T-helper 2 cell treated with Interferon-gamma antibody and Interleukin-4, amounts not matched to agents 5 μg/mL and 100 μg/mL, for 36 hours (primary cell): ENCODE measurements around the gene MYO3A.

Experiments
- DNase-seq: peaks from one replicate; pipeline ENCODE4 v3.0.0; 2021; ENCODE audit warnings: low spot score
- H3K27ac Mint-ChIP-seq: one replicate; pipeline ENCODE4 v1.8.0; 2021; ENCODE audit warnings: mild to moderate bottlenecking, mixed read lengths
- H3K27me3 Mint-ChIP-seq: one replicate; pipeline ENCODE4 v1.8.0; 2021; ENCODE audit warnings: low read depth, mixed read lengths
- H3K36me3 Mint-ChIP-seq: one replicate; pipeline ENCODE4 v1.8.0; 2021; ENCODE audit warnings: low read depth, mixed read lengths
- H3K4me1 Mint-ChIP-seq: one replicate; pipeline ENCODE4 v1.8.0; 2021; ENCODE audit warnings: low read depth, mixed read lengths
- H3K4me3 Mint-ChIP-seq: one replicate; pipeline ENCODE4 v1.8.0; 2022; ENCODE audit warnings: mild to moderate bottlenecking, moderate library complexity, mixed read lengths
- H3K9me3 Mint-ChIP-seq: one replicate; pipeline ENCODE4 v1.8.0; 2021; ENCODE audit warnings: mixed read lengths

MYO3A gene

GRCh38 chr10:25933653-25934608 is at the start of gene MYO3A:
Gene MYO3A (plus strand): TSS chr10:25934229. CDS start chr10:25952111, 17,882 bp downstream.
- no peak for DNase-seq
- peaks cover 3% of the 10 kb centered on the region for H3K4me1 Mint-ChIP-seq
- no peak within 1 kb of the TSS for H3K27ac Mint-ChIP-seq
- H3K4me3 Mint-ChIP-seq, result peak within 1 kb of the TSS; percentile 35
- H3K36me3 Mint-ChIP-seq, result no peaks in the 10 kb centered on the region
- no peaks in the 10 kb centered on the region for H3K9me3 Mint-ChIP-seq
- H3K27me3 Mint-ChIP-seq, result peaks cover 34% of the 10 kb centered on the region

- no peaks in the 10 kb centered on the region for H3K36me3 Mint-ChIP-seq
- no peak overlapping the region for H3K4me3 Mint-ChIP-seq
- DNase-seq, result no peak
- no peaks in the 10 kb centered on the region for H3K4me1 Mint-ChIP-seq
- H3K9me3 Mint-ChIP-seq, result no peaks in the 10 kb centered on the region
- no peaks in the 10 kb centered on the region for H3K27me3 Mint-ChIP-seq
- H3K27ac Mint-ChIP-seq, result no peak overlapping the region
Measured at GRCh38 chr10:25888627-25889026, 45.4 kb upstream of the MYO3A start.

- Mint-ChIP-seq H3K36me3 (no peaks in the 10 kb centered on the region), H3K27me3 (no peaks in the 10 kb centered on the region), H3K4me1 (no peaks in the 10 kb centered on the region), H3K9me3 (no peaks in the 10 kb centered on the region), H3K4me3 (no peak overlapping the region), H3K27ac (no peak overlapping the region)
- DNase-seq, result no peak
Measured at GRCh38 chr10:25890995-25891394, 43.0 kb upstream of the MYO3A start.

GRCh38 chr10:25895856-25896255 is 38.2 kb upstream of the MYO3A start:
- Mint-ChIP-seq H3K9me3 (no peaks in the 10 kb centered on the region), H3K4me3 (no peak overlapping the region), H3K4me1 (no peaks in the 10 kb centered on the region), H3K27ac (no peak overlapping the region), H3K36me3 (no peaks in the 10 kb centered on the region), H3K27me3 (peaks cover 2% of the 10 kb centered on the region)
- DNase-seq, result no peak

- Mint-ChIP-seq H3K27me3 (peaks cover 2% of the 10 kb centered on the region), H3K27ac (no peak overlapping the region), H3K36me3 (no peaks in the 10 kb centered on the region), H3K4me3 (no peak overlapping the region), H3K9me3 (no peaks in the 10 kb centered on the region), H3K4me1 (no peaks in the 10 kb centered on the region)
- no peak for DNase-seq
Measured at GRCh38 chr10:25896421-25896820, 37.6 kb upstream of the MYO3A start.

GRCh38 chr10:25899304-25899703 is 34.7 kb upstream of the MYO3A start:
- no peaks in the 10 kb centered on the region for H3K36me3 Mint-ChIP-seq
- H3K4me3 Mint-ChIP-seq, result no peak overlapping the region
- no peak overlapping the region for H3K27ac Mint-ChIP-seq
- DNase-seq, result no peak
- no peaks in the 10 kb centered on the region for H3K9me3 Mint-ChIP-seq
- no peaks in the 10 kb centered on the region for H3K4me1 Mint-ChIP-seq
- peaks cover 2% of the 10 kb centered on the region for H3K27me3 Mint-ChIP-seq

GRCh38 chr10:25901199-25901598 is 32.8 kb upstream of the MYO3A start:
- no peak for DNase-seq
- no peak overlapping the region for H3K4me3 Mint-ChIP-seq
- no peaks in the 10 kb centered on the region for H3K36me3 Mint-ChIP-seq
- H3K27me3 Mint-ChIP-seq, result peaks cover 2% of the 10 kb centered on the region
- no peak overlapping the region for H3K27ac Mint-ChIP-seq
- H3K9me3 Mint-ChIP-seq, result no peaks in the 10 kb centered on the region
- no peaks in the 10 kb centered on the region for H3K4me1 Mint-ChIP-seq

- H3K4me3 Mint-ChIP-seq, result no peak overlapping the region
- H3K27me3 Mint-ChIP-seq, result peaks cover 2% of the 10 kb centered on the region
- no peak for DNase-seq
- no peak overlapping the region for H3K27ac Mint-ChIP-seq
- no peaks in the 10 kb centered on the region for H3K36me3 Mint-ChIP-seq
- no peaks in the 10 kb centered on the region for H3K9me3 Mint-ChIP-seq
- H3K4me1 Mint-ChIP-seq, result no peaks in the 10 kb centered on the region
Measured at GRCh38 chr10:25902002-25902401, 32.0 kb upstream of the MYO3A start.

GRCh38 chr10:25907261-25907660 is 26.8 kb upstream of the MYO3A start:
- no peak for DNase-seq
- Mint-ChIP-seq H3K27me3 (no peaks in the 10 kb centered on the region), H3K4me3 (no peak overlapping the region), H3K9me3 (no peaks in the 10 kb centered on the region), H3K27ac (no peak overlapping the region), H3K4me1 (no peaks in the 10 kb centered on the region), H3K36me3 (no peaks in the 10 kb centered on the region)

GRCh38 chr10:25912866-25913265 is 21.2 kb upstream of the MYO3A start:
- no peaks in the 10 kb centered on the region for H3K4me1 Mint-ChIP-seq
- no peak overlapping the region for H3K27ac Mint-ChIP-seq
- no peaks in the 10 kb centered on the region for H3K36me3 Mint-ChIP-seq
- no peaks in the 10 kb centered on the region for H3K27me3 Mint-ChIP-seq
- no peak overlapping the region for H3K4me3 Mint-ChIP-seq
- DNase-seq, result no peak
- no peaks in the 10 kb centered on the region for H3K9me3 Mint-ChIP-seq

GRCh38 chr10:25914776-25915175 is 19.3 kb upstream of the MYO3A start:
- H3K27ac Mint-ChIP-seq, result no peak overlapping the region
- no peaks in the 10 kb centered on the region for H3K4me1 Mint-ChIP-seq
- DNase-seq, result no peak
- H3K27me3 Mint-ChIP-seq, result no peaks in the 10 kb centered on the region
- no peak overlapping the region for H3K4me3 Mint-ChIP-seq
- H3K36me3 Mint-ChIP-seq, result no peaks in the 10 kb centered on the region
- no peaks in the 10 kb centered on the region for H3K9me3 Mint-ChIP-seq

GRCh38 chr10:25934621-25935139 is 651 bp downstream of the MYO3A start:
- Mint-ChIP-seq H3K4me1 (peaks cover 3% of the 10 kb centered on the region), H3K4me3 (peak overlapping the region; percentile 35), H3K36me3 (no peaks in the 10 kb centered on the region), H3K27me3 (peaks cover 34% of the 10 kb centered on the region), H3K9me3 (no peaks in the 10 kb centered on the region), H3K27ac (no peak overlapping the region)
- DNase-seq, result no peak

GRCh38 chr10:25938405-25938804 is 4.4 kb downstream of the MYO3A start:
- Mint-ChIP-seq H3K9me3 (no peaks in the 10 kb centered on the region), H3K27ac (no peak overlapping the region), H3K4me1 (peaks cover 3% of the 10 kb centered on the region), H3K4me3 (no peak overlapping the region), H3K36me3 (no peaks in the 10 kb centered on the region), H3K27me3 (peaks cover 26% of the 10 kb centered on the region)
- DNase-seq, result no peak

- Mint-ChIP-seq H3K27me3 (no peaks in the 10 kb centered on the region), H3K4me1 (no peaks in the 10 kb centered on the region), H3K4me3 (no peak overlapping the region), H3K27ac (no peak overlapping the region), H3K36me3 (no peaks in the 10 kb centered on the region), H3K9me3 (no peaks in the 10 kb centered on the region)
- DNase-seq, result no peak
Measured at GRCh38 chr10:25944771-25945170, 10.7 kb downstream of the MYO3A start.
